GM23338 (cell line): ENCODE results near the gene ITGA7. TPM values are rescaled to one million over a fixed set of nuclear protein-coding genes. Genes with fewer than 3 reads are reported as not detected.

Experiments used
- ATAC-seq: fragments of 200-7000 bp; cut with Tn5 transposase; 3 replicates; pipeline ENCODE4 v1.9.1; 2020
- DNase-seq: peaks from one replicate; pipeline ENCODE4 v3.0.0-alpha.2; 2015; ENCODE audit warnings: low spot score
- H2AFZ ChIP-seq: fragments of 200-600 bp; sonication (generic); 2 replicates; pipeline ENCODE4 v1.8.0; 2016; ENCODE audit warnings: antibody characterized with exemption, mild to moderate bottlenecking, moderate library complexity
- H3F3A ChIP-seq: fragments of 200-600 bp; sonication (generic); replicated peaks from 2 replicates; pipeline ENCODE4 v1.8.0; 2017; ENCODE audit warnings: antibody characterized with exemption, mixed run types, low read depth
- H3K27ac ChIP-seq: fragments of 200-600 bp; sonication (generic); 2 replicates; pipeline ENCODE4 v1.6.1; 2016; ENCODE audit warnings: low read depth
- H3K27me3 ChIP-seq: fragments of 200-600 bp; sonication (generic); 2 replicates; pipeline ENCODE4 v1.8.0; 2016; ENCODE audit warnings: mild to moderate bottlenecking, mixed run types, moderate library complexity; ENCODE audit not compliant: insufficient read depth
- H3K36me3 ChIP-seq: fragments of 200-600 bp; sonication (generic); 2 replicates; pipeline ENCODE4 v1.8.0; 2016; ENCODE audit warnings: mild to moderate bottlenecking; ENCODE audit not compliant: insufficient read depth
- H3K4me1 ChIP-seq: fragments of 200-600 bp; sonication (generic); 2 replicates; pipeline ENCODE4 v1.8.0; 2016; ENCODE audit warnings: mild to moderate bottlenecking, moderate library complexity; ENCODE audit not compliant: insufficient read depth
- H3K4me2 ChIP-seq: fragments of 200-600 bp; sonication (generic); 2 replicates; pipeline ENCODE4 v1.7.1; 2017; ENCODE audit warnings: mixed run types
- H3K4me3 ChIP-seq: fragments of 200-600 bp; sonication (generic); 2 replicates; pipeline ENCODE4 v1.6.1; 2016; ENCODE audit warnings: mixed run types
- H3K79me2 ChIP-seq: fragments of 200-600 bp; sonication (generic); replicated peaks from 2 replicates; pipeline ENCODE4 v1.8.0; 2017; ENCODE audit warnings: mild to moderate bottlenecking; ENCODE audit not compliant: insufficient read depth
- H3K9me2 ChIP-seq: fragments of 200-600 bp; sonication (generic); 2 replicates; pipeline ENCODE4 v1.8.0; 2017; ENCODE audit not compliant: insufficient read depth
- H4K20me1 ChIP-seq: fragments of 200-600 bp; sonication (generic); replicated peaks from 2 replicates; pipeline ENCODE4 v1.8.0; 2017; ENCODE audit warnings: mild to moderate bottlenecking; ENCODE audit not compliant: insufficient read depth
- H3K27ac Mint-ChIP-seq: 2 replicates; pipeline ENCODE4 v1.8.0; 2020; ENCODE audit warnings: inconsistent platforms, mild to moderate bottlenecking, moderate library complexity, mixed read lengths
- H3K27me3 Mint-ChIP-seq: 3 replicates; pipeline ENCODE4 v1.8.0; 2022; ENCODE audit warnings: low read depth, mild to moderate bottlenecking, moderate library complexity, mixed read lengths, inconsistent platforms; ENCODE audit not compliant: insufficient read depth, poor library complexity
- H3K36me3 Mint-ChIP-seq: 3 replicates; pipeline ENCODE4 v1.8.0; 2021; ENCODE audit warnings: low read depth, mild to moderate bottlenecking, inconsistent platforms, moderate library complexity, mixed read lengths
- H3K4me1 Mint-ChIP-seq: 3 replicates; pipeline ENCODE4 v1.8.0; 2020; ENCODE audit warnings: mild to moderate bottlenecking, inconsistent platforms, mixed read lengths
- H3K4me3 Mint-ChIP-seq: 3 replicates; pipeline ENCODE4 v1.8.0; 2021; ENCODE audit warnings: moderate library complexity, mild to moderate bottlenecking, inconsistent platforms, mixed read lengths
- H3K9me3 Mint-ChIP-seq: 3 replicates; pipeline ENCODE4 v1.8.0; 2020; ENCODE audit warnings: moderate library complexity, mild to moderate bottlenecking, inconsistent platforms, mixed read lengths
- CREB1 ChIP-seq: fragments of 250-450 bp; sonication (Bioruptor Pico); IDR thresholded peaks from 2 replicates; pipeline ENCODE4 v1.5.0; 2020; ENCODE audit warnings: low read depth, mild to moderate bottlenecking, moderate library complexity
- EZH2 ChIP-seq: fragments of 200-600 bp; sonication (generic); IDR thresholded peaks from one replicate; pipeline ENCODE4 v1.8.0; 2017; ENCODE audit warnings: antibody characterized with exemption, mild to moderate bottlenecking, low read depth; ENCODE audit not compliant: unreplicated experiment
- EZH2phosphoT487 ChIP-seq: fragments of 200-600 bp; sonication (generic); IDR thresholded peaks from one replicate; pipeline ENCODE4 v1.8.1; 2018; ENCODE audit warnings: antibody characterized with exemption; ENCODE audit not compliant: unreplicated experiment
- JUNB ChIP-seq: IDR thresholded peaks from one replicate; pipeline ENCODE4 v1.6.1; 2016; ENCODE audit warnings: antibody characterized with exemption; ENCODE audit not compliant: unreplicated experiment
- NANOG ChIP-seq: IDR thresholded peaks from 2 replicates; pipeline ENCODE4 v1.6.1; 2016; ENCODE audit warnings: antibody characterized with exemption, borderline replicate concordance
- POLR2AphosphoS5 ChIP-seq: IDR thresholded peaks from 2 replicates; pipeline ENCODE4 v1.6.1; 2016; ENCODE audit warnings: antibody characterized with exemption, low read depth
- STAT1 ChIP-seq: IDR thresholded peaks from one replicate; pipeline ENCODE4 v1.6.1; 2016; ENCODE audit warnings: antibody characterized with exemption; ENCODE audit not compliant: unreplicated experiment
- ZNF114 ChIP-seq: fragments of 250-450 bp; sonication (Bioruptor Pico); IDR thresholded peaks from 2 replicates; pipeline ENCODE4 v1.5.0; 2020; ENCODE audit warnings: mild to moderate bottlenecking, moderate library complexity
- ZNF331 ChIP-seq: fragments of 250-450 bp; sonication (Bioruptor Pico); IDR thresholded peaks from 2 replicates; pipeline ENCODE4 v1.5.0; 2020; ENCODE audit warnings: low read depth, mild to moderate bottlenecking, moderate library complexity
- polyA plus RNA-seq: library from polyadenylated mRNA; unstranded; fragments of >200 nt; fragmentation: Nextera tagmentation; extraction: Ambion mirVana; gene quantifications from 2 replicates; pipeline ENCODE4 v1.2.1, GENCODE V29; 2016
- total RNA-seq: library from RNA; depleted of rRNA; stranded (reverse); fragments of >200 nt; shearing (Covaris generic); gene quantifications from 2 replicates; pipeline ENCODE4 v1.2.3, GENCODE V29; 2014
- TF ChIP-seq, protein P1 (sequence below): IDR thresholded peaks from 2 replicates; pipeline ENCODE4 v1.6.1; 2016; ENCODE audit warnings: antibody characterized with exemption
- TF ChIP-seq, protein P2 (sequence below): fragments of 250-450 bp; sonication (Bioruptor Pico); IDR thresholded peaks from 2 replicates; pipeline ENCODE4 v1.5.0; 2020; ENCODE audit warnings: mild to moderate bottlenecking, moderate library complexity
- TF ChIP-seq, protein P3 (sequence below), 2 experiments: fragments of 200-600 bp in 1 of 2; sonication (generic) in 1 of 2; conservative IDR thresholded peaks; 2 replicates each; pipeline versions ENCODE4 v1.5.1 to v1.6.1; 2016 to 2017; ENCODE audit warnings: antibody characterized with exemption in 2 of 2, low read depth in 2 of 2, mild to moderate bottlenecking in 2 of 2, moderate library complexity in 1 of 2
- TF ChIP-seq, protein P4 (sequence below): IDR thresholded peaks from one replicate; pipeline ENCODE4 v1.6.1; 2018; ENCODE audit warnings: antibody characterized with exemption; ENCODE audit not compliant: unreplicated experiment

ITGA7 gene
- total and polyA plus RNA-seq, 2 experiments from 2014 or later = 20.0 to 49.1 TPM

DNA sequence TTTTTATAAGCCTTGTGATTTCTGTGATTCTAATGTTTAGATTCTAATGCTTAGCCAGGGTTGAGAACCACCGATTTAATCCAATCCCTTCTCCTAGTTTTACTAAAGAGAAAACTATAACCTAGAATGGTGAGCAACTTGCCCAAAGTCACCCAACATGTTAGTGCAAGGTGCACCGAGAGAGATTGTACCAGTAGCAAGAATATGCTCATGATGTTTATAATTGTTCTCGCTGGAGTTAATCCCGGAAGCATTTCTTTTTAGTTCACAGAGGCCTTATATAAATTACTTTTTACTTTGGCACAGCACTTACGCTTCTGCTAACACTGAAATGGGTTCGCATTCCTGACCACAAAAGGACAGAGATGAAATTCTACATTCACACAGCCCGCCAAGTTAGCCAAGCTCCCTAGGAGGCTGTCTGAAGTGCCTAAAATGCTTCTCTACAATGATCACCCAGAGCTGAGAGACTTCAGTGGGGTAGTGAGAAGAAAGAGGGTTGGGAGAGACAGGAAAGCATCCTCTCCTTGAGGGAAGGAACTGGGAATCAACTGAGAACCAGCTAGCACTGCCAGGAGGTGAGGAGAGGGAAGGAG lies 7.6 kb upstream of the ITGA7 start:
- peak overlapping the region; percentile 98 for H3K4me2 ChIP-seq
- no peaks in the 10 kb centered on the region for H3K9me2 ChIP-seq
- peaks cover 24% of the 10 kb centered on the region for H3K27me3 Mint-ChIP-seq
- ATAC-seq (no peak), DNase-seq (peak; percentile 21)
- TF ChIP-seq, protein P1, sequence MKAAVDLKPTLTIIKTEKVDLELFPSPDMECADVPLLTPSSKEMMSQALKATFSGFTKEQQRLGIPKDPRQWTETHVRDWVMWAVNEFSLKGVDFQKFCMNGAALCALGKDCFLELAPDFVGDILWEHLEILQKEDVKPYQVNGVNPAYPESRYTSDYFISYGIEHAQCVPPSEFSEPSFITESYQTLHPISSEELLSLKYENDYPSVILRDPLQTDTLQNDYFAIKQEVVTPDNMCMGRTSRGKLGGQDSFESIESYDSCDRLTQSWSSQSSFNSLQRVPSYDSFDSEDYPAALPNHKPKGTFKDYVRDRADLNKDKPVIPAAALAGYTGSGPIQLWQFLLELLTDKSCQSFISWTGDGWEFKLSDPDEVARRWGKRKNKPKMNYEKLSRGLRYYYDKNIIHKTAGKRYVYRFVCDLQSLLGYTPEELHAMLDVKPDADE = no peak
- no peak for TF ChIP-seq CREB1 (CRISPR knock-in tag)
- TF ChIP-seq, protein P2, sequence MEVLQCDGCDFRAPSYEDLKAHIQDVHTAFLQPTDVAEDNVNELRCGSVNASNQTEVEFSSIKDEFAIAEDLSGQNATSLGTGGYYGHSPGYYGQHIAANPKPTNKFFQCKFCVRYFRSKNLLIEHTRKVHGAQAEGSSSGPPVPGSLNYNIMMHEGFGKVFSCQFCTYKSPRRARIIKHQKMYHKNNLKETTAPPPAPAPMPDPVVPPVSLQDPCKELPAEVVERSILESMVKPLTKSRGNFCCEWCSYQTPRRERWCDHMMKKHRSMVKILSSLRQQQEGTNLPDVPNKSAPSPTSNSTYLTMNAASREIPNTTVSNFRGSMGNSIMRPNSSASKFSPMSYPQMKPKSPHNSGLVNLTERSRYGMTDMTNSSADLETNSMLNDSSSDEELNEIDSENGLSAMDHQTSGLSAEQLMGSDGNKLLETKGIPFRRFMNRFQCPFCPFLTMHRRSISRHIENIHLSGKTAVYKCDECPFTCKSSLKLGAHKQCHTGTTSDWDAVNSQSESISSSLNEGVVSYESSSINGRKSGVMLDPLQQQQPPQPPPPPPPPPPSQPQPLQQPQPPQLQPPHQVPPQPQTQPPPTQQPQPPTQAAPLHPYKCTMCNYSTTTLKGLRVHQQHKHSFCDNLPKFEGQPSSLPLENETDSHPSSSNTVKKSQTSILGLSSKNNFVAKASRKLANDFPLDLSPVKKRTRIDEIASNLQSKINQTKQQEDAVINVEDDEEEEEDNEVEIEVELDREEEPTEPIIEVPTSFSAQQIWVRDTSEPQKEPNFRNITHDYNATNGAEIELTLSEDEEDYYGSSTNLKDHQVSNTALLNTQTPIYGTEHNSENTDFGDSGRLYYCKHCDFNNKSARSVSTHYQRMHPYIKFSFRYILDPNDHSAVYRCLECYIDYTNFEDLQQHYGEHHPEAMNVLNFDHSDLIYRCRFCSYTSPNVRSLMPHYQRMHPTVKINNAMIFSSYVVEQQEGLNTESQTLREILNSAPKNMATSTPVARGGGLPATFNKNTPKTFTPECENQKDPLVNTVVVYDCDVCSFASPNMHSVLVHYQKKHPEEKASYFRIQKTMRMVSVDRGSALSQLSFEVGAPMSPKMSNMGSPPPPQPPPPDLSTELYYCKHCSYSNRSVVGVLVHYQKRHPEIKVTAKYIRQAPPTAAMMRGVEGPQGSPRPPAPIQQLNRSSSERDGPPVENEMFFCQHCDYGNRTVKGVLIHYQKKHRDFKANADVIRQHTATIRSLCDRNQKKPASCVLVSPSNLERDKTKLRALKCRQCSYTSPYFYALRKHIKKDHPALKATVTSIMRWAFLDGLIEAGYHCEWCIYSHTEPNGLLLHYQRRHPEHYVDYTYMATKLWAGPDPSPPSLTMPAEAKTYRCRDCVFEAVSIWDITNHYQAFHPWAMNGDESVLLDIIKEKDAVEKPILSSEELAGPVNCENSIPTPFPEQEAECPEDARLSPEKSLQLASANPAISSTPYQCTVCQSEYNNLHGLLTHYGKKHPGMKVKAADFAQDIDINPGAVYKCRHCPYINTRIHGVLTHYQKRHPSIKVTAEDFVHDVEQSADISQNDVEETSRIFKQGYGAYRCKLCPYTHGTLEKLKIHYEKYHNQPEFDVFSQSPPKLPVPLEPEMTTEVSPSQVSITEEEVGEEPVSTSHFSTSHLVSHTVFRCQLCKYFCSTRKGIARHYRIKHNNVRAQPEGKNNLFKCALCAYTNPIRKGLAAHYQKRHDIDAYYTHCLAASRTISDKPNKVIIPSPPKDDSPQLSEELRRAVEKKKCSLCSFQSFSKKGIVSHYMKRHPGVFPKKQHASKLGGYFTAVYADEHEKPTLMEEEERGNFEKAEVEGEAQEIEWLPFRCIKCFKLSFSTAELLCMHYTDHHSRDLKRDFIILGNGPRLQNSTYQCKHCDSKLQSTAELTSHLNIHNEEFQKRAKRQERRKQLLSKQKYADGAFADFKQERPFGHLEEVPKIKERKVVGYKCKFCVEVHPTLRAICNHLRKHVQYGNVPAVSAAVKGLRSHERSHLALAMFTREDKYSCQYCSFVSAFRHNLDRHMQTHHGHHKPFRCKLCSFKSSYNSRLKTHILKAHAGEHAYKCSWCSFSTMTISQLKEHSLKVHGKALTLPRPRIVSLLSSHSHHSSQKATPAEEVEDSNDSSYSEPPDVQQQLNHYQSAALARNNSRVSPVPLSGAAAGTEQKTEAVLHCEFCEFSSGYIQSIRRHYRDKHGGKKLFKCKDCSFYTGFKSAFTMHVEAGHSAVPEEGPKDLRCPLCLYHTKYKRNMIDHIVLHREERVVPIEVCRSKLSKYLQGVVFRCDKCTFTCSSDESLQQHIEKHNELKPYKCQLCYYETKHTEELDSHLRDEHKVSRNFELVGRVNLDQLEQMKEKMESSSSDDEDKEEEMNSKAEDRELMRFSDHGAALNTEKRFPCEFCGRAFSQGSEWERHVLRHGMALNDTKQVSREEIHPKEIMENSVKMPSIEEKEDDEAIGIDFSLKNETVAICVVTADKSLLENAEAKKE (CRISPR knock-in tag) = no peak
- TF ChIP-seq ZNF114 (CRISPR knock-in tag) = no peak
- TF ChIP-seq NANOG = no peak
- TF ChIP-seq EZH2phosphoT487 = no peak
- no peak for TF ChIP-seq JUNB
- TF ChIP-seq, protein P3, sequence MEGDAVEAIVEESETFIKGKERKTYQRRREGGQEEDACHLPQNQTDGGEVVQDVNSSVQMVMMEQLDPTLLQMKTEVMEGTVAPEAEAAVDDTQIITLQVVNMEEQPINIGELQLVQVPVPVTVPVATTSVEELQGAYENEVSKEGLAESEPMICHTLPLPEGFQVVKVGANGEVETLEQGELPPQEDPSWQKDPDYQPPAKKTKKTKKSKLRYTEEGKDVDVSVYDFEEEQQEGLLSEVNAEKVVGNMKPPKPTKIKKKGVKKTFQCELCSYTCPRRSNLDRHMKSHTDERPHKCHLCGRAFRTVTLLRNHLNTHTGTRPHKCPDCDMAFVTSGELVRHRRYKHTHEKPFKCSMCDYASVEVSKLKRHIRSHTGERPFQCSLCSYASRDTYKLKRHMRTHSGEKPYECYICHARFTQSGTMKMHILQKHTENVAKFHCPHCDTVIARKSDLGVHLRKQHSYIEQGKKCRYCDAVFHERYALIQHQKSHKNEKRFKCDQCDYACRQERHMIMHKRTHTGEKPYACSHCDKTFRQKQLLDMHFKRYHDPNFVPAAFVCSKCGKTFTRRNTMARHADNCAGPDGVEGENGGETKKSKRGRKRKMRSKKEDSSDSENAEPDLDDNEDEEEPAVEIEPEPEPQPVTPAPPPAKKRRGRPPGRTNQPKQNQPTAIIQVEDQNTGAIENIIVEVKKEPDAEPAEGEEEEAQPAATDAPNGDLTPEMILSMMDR (conservative IDR thresholded peaks at IDR 0.05; ENCODE audit: low read depth in 2 of 2) = no peak
- no peak for TF ChIP-seq ZNF331 (CRISPR knock-in tag)
- TF ChIP-seq POLR2AphosphoS5 = no peak
- no peak for TF ChIP-seq STAT1
- TF ChIP-seq, protein P4, sequence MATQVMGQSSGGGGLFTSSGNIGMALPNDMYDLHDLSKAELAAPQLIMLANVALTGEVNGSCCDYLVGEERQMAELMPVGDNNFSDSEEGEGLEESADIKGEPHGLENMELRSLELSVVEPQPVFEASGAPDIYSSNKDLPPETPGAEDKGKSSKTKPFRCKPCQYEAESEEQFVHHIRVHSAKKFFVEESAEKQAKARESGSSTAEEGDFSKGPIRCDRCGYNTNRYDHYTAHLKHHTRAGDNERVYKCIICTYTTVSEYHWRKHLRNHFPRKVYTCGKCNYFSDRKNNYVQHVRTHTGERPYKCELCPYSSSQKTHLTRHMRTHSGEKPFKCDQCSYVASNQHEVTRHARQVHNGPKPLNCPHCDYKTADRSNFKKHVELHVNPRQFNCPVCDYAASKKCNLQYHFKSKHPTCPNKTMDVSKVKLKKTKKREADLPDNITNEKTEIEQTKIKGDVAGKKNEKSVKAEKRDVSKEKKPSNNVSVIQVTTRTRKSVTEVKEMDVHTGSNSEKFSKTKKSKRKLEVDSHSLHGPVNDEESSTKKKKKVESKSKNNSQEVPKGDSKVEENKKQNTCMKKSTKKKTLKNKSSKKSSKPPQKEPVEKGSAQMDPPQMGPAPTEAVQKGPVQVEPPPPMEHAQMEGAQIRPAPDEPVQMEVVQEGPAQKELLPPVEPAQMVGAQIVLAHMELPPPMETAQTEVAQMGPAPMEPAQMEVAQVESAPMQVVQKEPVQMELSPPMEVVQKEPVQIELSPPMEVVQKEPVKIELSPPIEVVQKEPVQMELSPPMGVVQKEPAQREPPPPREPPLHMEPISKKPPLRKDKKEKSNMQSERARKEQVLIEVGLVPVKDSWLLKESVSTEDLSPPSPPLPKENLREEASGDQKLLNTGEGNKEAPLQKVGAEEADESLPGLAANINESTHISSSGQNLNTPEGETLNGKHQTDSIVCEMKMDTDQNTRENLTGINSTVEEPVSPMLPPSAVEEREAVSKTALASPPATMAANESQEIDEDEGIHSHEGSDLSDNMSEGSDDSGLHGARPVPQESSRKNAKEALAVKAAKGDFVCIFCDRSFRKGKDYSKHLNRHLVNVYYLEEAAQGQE = no peak
- no peak for TF ChIP-seq EZH2
- H3K4me1 Mint-ChIP-seq = peaks cover 35% of the 10 kb centered on the region
- H3K36me3 Mint-ChIP-seq = peaks cover 4% of the 10 kb centered on the region; the same call in 2 of the 3 replicates
- H3K4me1 ChIP-seq = peaks cover 37% of the 10 kb centered on the region
- no peaks in the 10 kb centered on the region for H3K36me3 ChIP-seq
- peaks cover 6% of the 10 kb centered on the region; the same call in 2 of the 3 replicates for H3K9me3 Mint-ChIP-seq
- H3K27me3 ChIP-seq = peaks cover 8% of the 10 kb centered on the region; the same call in 1 of the 2 replicates
- H3K4me3 Mint-ChIP-seq = peak overlapping the region; percentile 82
- H3K4me3 ChIP-seq = peak overlapping the region; percentile 94
- H2AFZ ChIP-seq = peak overlapping the region; percentile 98; the same call in 1 of the 2 replicates
- H4K20me1 ChIP-seq = no peaks in the 10 kb centered on the region
- peaks cover 10% of the 10 kb centered on the region; the same call in 1 of the 2 replicates for H3K79me2 ChIP-seq
- peaks cover 13% of the 10 kb centered on the region; the same call in 1 of the 2 replicates for H3F3A ChIP-seq
- H3K27ac Mint-ChIP-seq = peak overlapping the region; percentile 79
- peak overlapping the region; percentile 71 for H3K27ac ChIP-seq
